Thoracic aorta (tissue), 2 donors: ENCODE measurements around the gene SFSWAP. TPM values are rescaled to one million over a fixed set of nuclear protein-coding genes. Genes with fewer than 3 reads are reported as not detected.

Source experiments
- ATAC-seq: fragments of 150-250 bp; one replicate; pipeline ENCODE4 v1.8.0; 2017; ENCODE audit warnings: low read depth; ENCODE audit not compliant: insufficient number of reproducible peaks, low FRiP score
- DNase-seq: peaks from one replicate; pipeline ENCODE4 v3.0.0-alpha.2; 2020; ENCODE audit warnings: low spot score
- H3K27ac ChIP-seq, 2 donors: fragments of 200-600 bp; sonication (generic); 1 replicate in 1 of 2; 2 replicates in 1 of 2; pipeline ENCODE4 v1.5.1; 2016; ENCODE audit warnings: mild to moderate bottlenecking in 2 of 2, moderate library complexity in 2 of 2
- H3K27me3 ChIP-seq: fragments of 200-600 bp; sonication (generic); replicated peaks from 2 replicates; pipeline ENCODE4 v1.6.0; 2016; ENCODE audit warnings: mild to moderate bottlenecking; ENCODE audit not compliant: insufficient read depth
- H3K36me3 ChIP-seq: fragments of 200-600 bp; sonication (generic); one replicate; pipeline ENCODE4 v1.5.1; 2016
- H3K4me1 ChIP-seq, 2 donors: fragments of 200-600 bp; sonication (generic); 1 replicate in 1 of 2; 2 replicates in 1 of 2; pipeline versions ENCODE4 v1.5.1 to v1.6.0; 2016; ENCODE audit warnings: low read depth in 2 of 2, mild to moderate bottlenecking in 1 of 2; ENCODE audit not compliant: control insufficient read depth in 1 of 2
- H3K4me3 ChIP-seq: fragments of 200-600 bp; sonication (generic); 2 replicates; pipeline ENCODE4 v1.5.1; 2016; ENCODE audit warnings: mild to moderate bottlenecking
- H3K9me3 ChIP-seq: fragments of 200-600 bp; sonication (generic); 2 replicates; pipeline ENCODE4 v1.5.1; 2016
- total RNA-seq, 2 donors: library from RNA; depleted of rRNA; stranded (reverse); fragments of >200 nt; gene quantifications; one replicate each; pipeline versions ENCODE4 v1.1.0 to v1.2.3, GENCODE V29; 2016
- TF ChIP-seq, protein P1 (sequence below): fragments of 200-600 bp; sonication (generic); IDR thresholded peaks from one replicate; pipeline ENCODE4 v1.5.1; 2019; ENCODE audit warnings: antibody characterized with exemption

The SFSWAP gene
- total RNA-seq, 2 donors from 2014 or later = 27.9 to 63.2 TPM

DNA sequence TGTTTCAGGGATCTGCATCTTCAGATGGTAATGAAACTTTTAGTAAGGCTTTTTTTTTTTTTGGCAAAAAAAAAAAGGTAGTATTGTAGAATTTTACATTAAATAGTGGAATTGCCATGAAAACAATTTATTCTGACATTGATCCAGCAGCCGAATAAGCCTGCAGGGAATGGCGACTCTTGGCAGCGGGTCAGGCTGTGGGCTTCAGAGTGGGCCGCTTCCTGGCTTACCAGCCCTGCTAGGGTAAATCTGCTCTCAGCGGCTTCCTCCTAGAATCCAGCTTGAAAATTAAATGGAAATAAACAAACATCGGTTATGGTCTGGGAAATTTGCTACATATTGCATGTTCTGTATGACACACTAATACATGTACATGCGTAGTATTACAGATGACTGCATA, 34.8 kb downstream of the SFSWAP start:
- no peaks in the 10 kb centered on the region for H3K9me3 ChIP-seq
- DNase-seq = no peak
- no peak for ATAC-seq
- H3K4me1 ChIP-seq = no peaks in the 10 kb centered on the region
- no peak overlapping the region for H3K4me3 ChIP-seq
- H3K27me3 ChIP-seq = no peaks in the 10 kb centered on the region
- TF ChIP-seq, protein P1, sequence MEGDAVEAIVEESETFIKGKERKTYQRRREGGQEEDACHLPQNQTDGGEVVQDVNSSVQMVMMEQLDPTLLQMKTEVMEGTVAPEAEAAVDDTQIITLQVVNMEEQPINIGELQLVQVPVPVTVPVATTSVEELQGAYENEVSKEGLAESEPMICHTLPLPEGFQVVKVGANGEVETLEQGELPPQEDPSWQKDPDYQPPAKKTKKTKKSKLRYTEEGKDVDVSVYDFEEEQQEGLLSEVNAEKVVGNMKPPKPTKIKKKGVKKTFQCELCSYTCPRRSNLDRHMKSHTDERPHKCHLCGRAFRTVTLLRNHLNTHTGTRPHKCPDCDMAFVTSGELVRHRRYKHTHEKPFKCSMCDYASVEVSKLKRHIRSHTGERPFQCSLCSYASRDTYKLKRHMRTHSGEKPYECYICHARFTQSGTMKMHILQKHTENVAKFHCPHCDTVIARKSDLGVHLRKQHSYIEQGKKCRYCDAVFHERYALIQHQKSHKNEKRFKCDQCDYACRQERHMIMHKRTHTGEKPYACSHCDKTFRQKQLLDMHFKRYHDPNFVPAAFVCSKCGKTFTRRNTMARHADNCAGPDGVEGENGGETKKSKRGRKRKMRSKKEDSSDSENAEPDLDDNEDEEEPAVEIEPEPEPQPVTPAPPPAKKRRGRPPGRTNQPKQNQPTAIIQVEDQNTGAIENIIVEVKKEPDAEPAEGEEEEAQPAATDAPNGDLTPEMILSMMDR = no peak
- H3K36me3 ChIP-seq = peaks cover 41% of the 10 kb centered on the region
- no peak overlapping the region for H3K27ac ChIP-seq

DNA sequence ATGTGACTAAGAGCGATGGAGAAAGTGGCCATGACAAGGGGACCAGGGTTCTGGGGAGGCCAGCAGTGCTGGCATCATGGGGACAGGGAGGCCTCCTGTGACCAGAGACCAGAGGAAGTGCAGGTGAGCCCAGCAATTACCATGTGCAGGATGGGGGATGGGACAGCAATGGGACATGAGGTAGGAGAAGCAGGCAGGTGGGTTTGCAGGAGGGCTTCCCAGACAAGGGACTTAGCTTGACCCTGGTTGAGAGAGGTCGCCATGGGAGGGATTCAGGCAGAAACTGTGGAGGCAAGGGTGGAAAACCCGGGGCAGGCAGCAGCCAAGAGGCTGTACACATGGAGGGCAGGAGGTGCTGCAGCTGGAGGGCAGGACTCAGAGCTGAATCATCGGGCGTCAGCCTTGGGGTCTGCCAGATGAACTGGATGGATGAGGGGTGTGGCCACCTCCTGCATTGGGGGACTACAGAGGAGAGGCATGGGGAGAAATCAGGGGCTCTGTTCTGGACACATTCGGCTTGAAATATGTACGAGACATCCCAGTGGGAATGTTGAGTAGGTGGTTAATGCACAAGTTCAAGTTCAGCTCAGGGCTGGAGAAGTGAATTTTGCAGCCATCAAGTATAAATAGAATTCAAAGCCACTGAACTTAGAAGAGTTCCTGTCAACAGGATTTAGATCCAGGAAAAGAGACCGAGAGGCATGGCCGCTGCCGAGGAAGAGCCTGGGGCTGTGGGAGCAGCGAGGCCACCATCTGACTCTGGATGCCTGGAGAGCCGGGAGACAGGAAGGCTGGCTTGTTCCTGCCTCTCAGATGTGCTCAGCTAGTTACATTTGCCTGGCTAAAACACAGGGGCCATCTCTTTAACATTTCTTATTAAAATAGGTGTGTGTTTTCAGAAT, 36.6 kb downstream of the SFSWAP start:
- ATAC-seq = no peak
- no peak overlapping the region for H3K27ac ChIP-seq
- H3K27me3 ChIP-seq = no peaks in the 10 kb centered on the region
- no peaks in the 10 kb centered on the region for H3K4me1 ChIP-seq
- no peak overlapping the region for H3K4me3 ChIP-seq
- no peaks in the 10 kb centered on the region for H3K9me3 ChIP-seq
- H3K36me3 ChIP-seq = peaks cover 26% of the 10 kb centered on the region
- TF ChIP-seq, protein P1 = no peak
- no peak for DNase-seq

DNA sequence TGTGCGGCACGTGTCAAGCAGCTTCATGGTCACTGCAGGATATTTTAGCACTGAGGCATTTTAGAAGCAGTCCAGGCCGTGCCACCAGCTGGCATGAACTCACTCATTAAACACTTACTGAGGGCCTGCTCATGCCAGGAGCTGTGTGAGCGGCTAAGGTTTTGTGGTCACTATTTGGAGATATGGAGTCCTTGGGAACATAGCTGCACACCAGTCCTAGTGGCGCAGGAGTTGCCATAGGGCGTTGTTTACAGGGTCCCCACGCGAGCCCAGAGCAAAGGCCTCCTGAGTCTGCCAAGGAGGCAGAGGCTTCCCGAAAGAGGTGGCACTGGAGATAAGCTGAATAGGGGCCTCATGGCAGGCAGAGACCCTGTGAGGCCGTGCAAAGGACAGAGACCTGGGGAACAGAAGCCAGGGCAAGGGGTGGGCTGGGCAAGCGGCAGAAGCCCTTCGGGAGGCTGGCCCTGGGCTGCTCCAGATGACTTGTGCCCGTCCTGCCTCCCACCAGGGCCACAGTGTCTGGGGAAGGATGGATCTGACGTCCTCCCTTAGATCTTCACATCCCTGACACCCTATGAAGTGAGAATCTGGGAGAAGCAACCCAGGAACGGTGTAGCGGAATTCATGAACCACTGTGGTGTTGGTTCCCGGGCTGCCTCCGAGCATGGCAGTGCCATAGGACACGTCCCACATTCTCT, 38.9 kb downstream of the SFSWAP start:
- DNase-seq = no peak
- TF ChIP-seq, protein P1 = no peak
- Histone ChIP-seq H3K4me3 (no peak overlapping the region), H3K27me3 (no peaks in the 10 kb centered on the region), H3K36me3 (peaks cover 20% of the 10 kb centered on the region), H3K4me1 (no peaks in the 10 kb centered on the region), H3K27ac (no peak overlapping the region), H3K9me3 (no peaks in the 10 kb centered on the region)
- no peak for ATAC-seq

DNA sequence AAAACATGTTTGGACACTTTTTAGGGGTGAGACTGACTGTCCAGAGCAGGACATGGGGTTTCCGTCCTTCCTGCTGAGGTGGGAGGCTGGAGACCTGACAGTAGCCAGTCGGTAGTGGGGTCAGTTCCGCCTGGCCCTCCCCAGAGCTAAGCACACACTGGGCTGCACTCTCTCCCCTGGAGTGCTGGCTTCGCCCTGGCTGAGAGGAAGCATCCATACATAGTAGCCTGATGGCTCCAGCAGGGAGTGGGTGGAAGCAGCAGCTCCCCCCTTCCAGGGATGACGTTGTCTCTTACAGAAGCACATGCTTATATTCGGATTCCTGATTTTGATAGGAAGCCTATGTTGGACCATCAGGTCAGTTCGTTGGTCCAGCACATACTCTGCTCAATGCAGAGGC, 40.4 kb downstream of the SFSWAP start:
- Histone ChIP-seq H3K4me3 (no peak overlapping the region), H3K4me1 (no peaks in the 10 kb centered on the region), H3K9me3 (no peaks in the 10 kb centered on the region), H3K27ac (no peak overlapping the region), H3K36me3 (peaks cover 27% of the 10 kb centered on the region), H3K27me3 (no peaks in the 10 kb centered on the region)
- TF ChIP-seq, protein P1 = no peak
- DNase-seq (no peak), ATAC-seq (no peak)

DNA sequence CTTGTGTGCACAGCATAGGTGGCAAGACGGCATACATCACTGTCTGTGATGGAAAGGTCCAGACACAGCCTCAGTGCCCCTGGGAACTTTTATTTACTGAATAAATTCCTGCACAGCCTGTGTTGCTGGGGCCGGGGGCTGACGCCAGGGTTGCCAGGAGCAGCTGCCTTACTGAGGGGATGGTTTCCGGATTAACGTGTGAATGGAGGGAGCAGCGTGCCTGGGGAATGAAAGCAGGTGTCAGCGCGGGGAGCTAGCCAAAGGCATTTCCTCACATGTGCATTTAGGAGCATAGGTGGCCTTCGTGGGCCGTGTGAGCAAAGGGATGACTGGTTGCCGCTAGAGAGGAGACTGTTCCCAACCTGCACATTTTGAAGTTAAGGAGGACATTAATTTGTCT, 41.6 kb downstream of the SFSWAP start:
- no peak overlapping the region for H3K27ac ChIP-seq
- DNase-seq (no peak), ATAC-seq (no peak)
- TF ChIP-seq, protein P1 = no peak
- no peak overlapping the region for H3K4me3 ChIP-seq
- no peaks in the 10 kb centered on the region for H3K27me3 ChIP-seq
- H3K4me1 ChIP-seq = no peaks in the 10 kb centered on the region
- peaks cover 36% of the 10 kb centered on the region for H3K36me3 ChIP-seq
- H3K9me3 ChIP-seq = no peaks in the 10 kb centered on the region
